Endodermal cell (in vitro differentiated cells): ENCODE results near the gene USP37. TPM values are rescaled to one million over a fixed set of nuclear protein-coding genes. Genes with fewer than 3 reads are reported as not detected.
"Not testable (repeated sequence)": the region's sequence is repeated elsewhere in the genome, so short reads cannot be mapped to it uniquely, and the experiment has no call there.

ENCODE experiments used
- DNase-seq: peaks from one replicate; pipeline ENCODE4 v3.0.0-alpha.2; 2017
- H3K27ac ChIP-seq: 2 replicates; pipeline ENCODE4 v1.5.1; 2013; ENCODE audit warnings: mild to moderate bottlenecking, low read depth, low read length, moderate library complexity
- H3K27me3 ChIP-seq: 2 replicates; pipeline ENCODE4 v1.6.1; 2013; ENCODE audit warnings: mild to moderate bottlenecking, low read length, moderate library complexity; ENCODE audit not compliant: insufficient read depth, control insufficient read depth, poor library complexity, severe bottlenecking
- H3K36me3 ChIP-seq: 2 replicates; pipeline ENCODE4 v1.7.0; 2013; ENCODE audit warnings: mild to moderate bottlenecking, low read length, moderate library complexity; ENCODE audit not compliant: control insufficient read depth, insufficient read depth
- H3K4me1 ChIP-seq: one replicate; pipeline ENCODE4 v1.7.0; 2013; ENCODE audit warnings: low read length; ENCODE audit not compliant: control insufficient read depth, insufficient read depth
- H3K4me3 ChIP-seq: 2 replicates; pipeline ENCODE4 v1.5.1; 2013; ENCODE audit warnings: mild to moderate bottlenecking, low read length, moderate library complexity
- H3K9ac ChIP-seq: 2 replicates; pipeline ENCODE4 v1.6.1; 2013; ENCODE audit warnings: mild to moderate bottlenecking, low read length, moderate library complexity; ENCODE audit not compliant: poor library complexity, severe bottlenecking; ENCODE audit errors: extremely low read depth
- H3K9me3 ChIP-seq: 2 replicates; pipeline ENCODE4 v1.6.1; 2013; ENCODE audit warnings: mild to moderate bottlenecking, low read length, moderate library complexity; ENCODE audit not compliant: control insufficient read depth
- H3K27ac Mint-ChIP-seq: 2 replicates; pipeline ENCODE4 v1.8.0; 2020; ENCODE audit warnings: mixed read lengths
- H3K27me3 Mint-ChIP-seq: 2 replicates; pipeline ENCODE4 v1.8.0; 2021; ENCODE audit warnings: mild to moderate bottlenecking, mixed read lengths; ENCODE audit not compliant: insufficient read depth
- H3K36me3 Mint-ChIP-seq: 2 replicates; pipeline ENCODE4 v1.8.0; 2020; ENCODE audit warnings: low read depth, mixed read lengths
- H3K4me1 Mint-ChIP-seq: 2 replicates; pipeline ENCODE4 v1.8.0; 2020; ENCODE audit warnings: mixed read lengths
- H3K4me3 Mint-ChIP-seq: 2 replicates; pipeline ENCODE4 v1.8.0; 2020; ENCODE audit warnings: mild to moderate bottlenecking, moderate library complexity, mixed read lengths
- H3K9me3 Mint-ChIP-seq: 2 replicates; pipeline ENCODE4 v1.8.0; 2020; ENCODE audit warnings: mild to moderate bottlenecking, mixed read lengths
- CTCF ChIP-seq: fragments of 200-600 bp; sonication (generic); conservative IDR thresholded peaks from 2 replicates; pipeline ENCODE4 v1.5.0; 2021; ENCODE audit warnings: antibody characterized with exemption, mild to moderate bottlenecking
- WGBS, 2 experiments: methylation state at CpG; one replicate each; pipeline versions ENCODE4 v1.1.5 to v1.1.7; 2013; ENCODE audit warnings: missing lambda C conversion rate in 2 of 2, mixed read lengths in 1 of 2; ENCODE audit not compliant: insufficient coverage in 1 of 2, insufficient read length in 1 of 2; 5-methylcytosine and 5-hydroxymethylcytosine counted together
- total RNA-seq, 2 donors: library from RNA; stranded (reverse); fragmentation: NEBNext Ultra II Directional in 1 of 2; extraction: Animal tissue kit (Norgen Biotek cat#: 25700) in 1 of 2; gene quantifications; 2 replicates in 1 of 2; 3 replicates in 1 of 2; pipeline ENCODE4 v1.2.1, GENCODE V29; 2021

USP37 gene
- total RNA-seq, 2 donors from 2014 or later = 23.2 to 24.0 TPM

- Mint-ChIP-seq H3K4me3 (no peak overlapping the region), H3K27me3 (peaks cover 7% of the 10 kb centered on the region), H3K27ac (no peak overlapping the region), H3K4me1 (peaks cover 10% of the 10 kb centered on the region), H3K36me3 (peaks cover 63% of the 10 kb centered on the region), H3K9me3 (peaks cover 5% of the 10 kb centered on the region)
- Histone ChIP-seq H3K9ac (no peak overlapping the region), H3K4me3 (no peak overlapping the region), H3K27me3 (peaks cover 12% of the 10 kb centered on the region), H3K4me1 (no peaks in the 10 kb centered on the region), H3K27ac (no peak overlapping the region), H3K9me3 (peaks cover 6% of the 10 kb centered on the region), H3K36me3 (peaks cover 77% of the 10 kb centered on the region)
- WGBS, 2 experiments = 80 to 100% methylated on average over 1 of the region's 2 CpGs
- no peak for DNase-seq
- TF ChIP-seq CTCF = no peak
Observed at GRCh38 chr2:218557941-218558340, 10.2 kb downstream of the USP37 start.

- peak overlapping the region; percentile 4 for H3K27ac Mint-ChIP-seq
- Histone ChIP-seq H3K36me3 (peaks cover 78% of the 10 kb centered on the region), H3K9ac (no peak overlapping the region), H3K4me1 (no peaks in the 10 kb centered on the region), H3K4me3 (peak overlapping the region; percentile 26), H3K9me3 (peaks cover 8% of the 10 kb centered on the region), H3K27ac (peak overlapping the region; percentile 8), H3K27me3 (peaks cover 12% of the 10 kb centered on the region)
- H3K4me3 Mint-ChIP-seq = peak overlapping the region; percentile 6
- DNase-seq = peak; percentile 61
- H3K9me3 Mint-ChIP-seq = peaks cover 9% of the 10 kb centered on the region
- no peak for TF ChIP-seq CTCF
- 15 to 41% methylated on average over 3 to 4 of the region's 4 CpGs for WGBS, 2 experiments
- H3K4me1 Mint-ChIP-seq = peaks cover 10% of the 10 kb centered on the region
- H3K27me3 Mint-ChIP-seq = peaks cover 7% of the 10 kb centered on the region
- peaks cover 61% of the 10 kb centered on the region for H3K36me3 Mint-ChIP-seq
Observed at GRCh38 chr2:218555527-218555926, 12.6 kb downstream of the USP37 start.

- DNase-seq, H3K9me3 ChIP-seq, H3K4me1 ChIP-seq, H3K27ac ChIP-seq, H3K9me3 Mint-ChIP-seq, H3K9ac ChIP-seq, H3K27me3 Mint-ChIP-seq, H3K4me3 ChIP-seq, H3K4me1 Mint-ChIP-seq, H3K27ac Mint-ChIP-seq, H3K4me3 Mint-ChIP-seq: not testable (repeated sequence)
- peaks cover 12% of the 10 kb centered on the region for H3K27me3 ChIP-seq
- peaks cover 76% of the 10 kb centered on the region for H3K36me3 ChIP-seq
- peaks cover 55% of the 10 kb centered on the region for H3K36me3 Mint-ChIP-seq
- WGBS, 2 experiments = 94% methylated on average over 3 of the region's 3 CpGs; no CpG with 5 or more reads in 1 of the 2 experiments
Observed at GRCh38 chr2:218554225-218554624, 13.9 kb downstream of the USP37 start.

GRCh38 chr2:218547978-218548377 is 20.2 kb downstream of the USP37 start:
- Histone ChIP-seq H3K27me3 (no peaks in the 10 kb centered on the region), H3K9ac (no peak overlapping the region), H3K27ac (no peak overlapping the region), H3K9me3 (peaks cover 2% of the 10 kb centered on the region), H3K36me3 (peaks cover 74% of the 10 kb centered on the region), H3K4me1 (no peaks in the 10 kb centered on the region), H3K4me3 (no peak overlapping the region)
- H3K27ac Mint-ChIP-seq = no peak overlapping the region
- no peak for TF ChIP-seq CTCF
- H3K36me3 Mint-ChIP-seq = peaks cover 59% of the 10 kb centered on the region
- DNase-seq = no peak
- H3K27me3 Mint-ChIP-seq = no peaks in the 10 kb centered on the region
- H3K4me3 Mint-ChIP-seq = no peak overlapping the region
- H3K9me3 Mint-ChIP-seq = peaks cover 5% of the 10 kb centered on the region
- no peaks in the 10 kb centered on the region for H3K4me1 Mint-ChIP-seq
